Measurements from ENCODE around the gene ADD3.
"Not testable (repeated sequence)": the region's sequence is repeated elsewhere in the genome, so short reads cannot be mapped to it uniquely, and the experiment has no call there.

ADD3 gene

DNA sequence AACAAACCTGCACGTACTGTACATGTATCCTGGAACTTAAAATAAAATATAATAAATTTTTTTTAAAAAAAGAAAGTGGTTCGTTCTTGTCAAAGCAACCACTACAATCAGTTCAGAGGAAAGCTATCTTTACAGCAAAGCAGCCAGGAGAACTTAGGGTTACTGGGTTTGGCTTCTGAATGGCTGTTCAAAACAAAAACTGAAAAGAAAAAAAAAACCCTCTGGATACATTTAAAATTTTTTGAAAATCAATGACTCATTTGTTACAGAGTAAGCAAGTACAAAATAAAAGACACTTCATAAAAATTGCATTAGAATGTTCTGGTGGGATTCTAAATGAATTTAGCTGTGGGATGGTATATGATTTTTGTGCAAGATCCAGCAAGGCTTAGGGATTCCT lies 28.6 kb upstream of the ADD3 start:
- H3K9ac ChIP-seq (ENCODE audit: low read depth, low read length): no peak overlapping the region

DNA sequence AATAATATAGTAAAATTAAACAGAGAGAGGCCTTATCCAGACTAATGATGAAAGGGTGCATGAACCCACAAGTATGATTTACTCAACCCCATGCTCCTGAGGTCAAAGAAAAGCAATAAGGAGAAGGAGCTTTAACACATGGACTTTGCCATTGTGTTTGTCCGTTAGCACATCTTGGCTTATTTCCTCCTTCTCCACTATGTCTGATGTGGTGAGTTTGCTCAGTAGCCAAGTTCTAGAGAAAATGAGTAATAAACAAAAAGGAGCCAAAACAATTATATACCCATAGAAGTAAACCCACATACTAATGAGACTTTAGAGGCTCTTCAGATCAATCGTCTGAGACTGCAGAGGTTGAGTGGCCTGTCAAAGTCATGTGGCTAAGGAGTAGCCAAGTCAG lies 26.1 kb upstream of the ADD3 start:
- no peak overlapping the region for H3K9ac ChIP-seq (ENCODE audit: low read depth, low read length)
- no peaks in the 10 kb centered on the region for H3K27me3 ChIP-seq (ENCODE audit: control insufficient read depth, insufficient read depth, low read length)
- H3K4me3 ChIP-seq (ENCODE audit: low read depth, low read length): no peak overlapping the region
- H3K9me3 ChIP-seq (ENCODE audit: control insufficient read depth, insufficient read depth, low read length): no peaks in the 10 kb centered on the region
- H3K4me1 ChIP-seq (ENCODE audit: control insufficient read depth, insufficient read depth, low read length): peaks cover 6% of the 10 kb centered on the region
- no peaks in the 10 kb centered on the region for H3K36me3 ChIP-seq (ENCODE audit: control insufficient read depth, insufficient read depth, low read length)

More for the DNA sequence above, 28.6 kb upstream of the ADD3 start:
- Histone ChIP-seq H3K27me3 (ENCODE audit: control insufficient read depth, insufficient read depth, low read length) (no peaks in the 10 kb centered on the region), H3K4me3 (ENCODE audit: low read depth, low read length) (no peak overlapping the region), H3K9me3 (ENCODE audit: control insufficient read depth, insufficient read depth, low read length) (no peaks in the 10 kb centered on the region), H3K4me1 (ENCODE audit: control insufficient read depth, insufficient read depth, low read length) (peaks cover 6% of the 10 kb centered on the region), H3K36me3 (ENCODE audit: control insufficient read depth, insufficient read depth, low read length) (no peaks in the 10 kb centered on the region)

DNA sequence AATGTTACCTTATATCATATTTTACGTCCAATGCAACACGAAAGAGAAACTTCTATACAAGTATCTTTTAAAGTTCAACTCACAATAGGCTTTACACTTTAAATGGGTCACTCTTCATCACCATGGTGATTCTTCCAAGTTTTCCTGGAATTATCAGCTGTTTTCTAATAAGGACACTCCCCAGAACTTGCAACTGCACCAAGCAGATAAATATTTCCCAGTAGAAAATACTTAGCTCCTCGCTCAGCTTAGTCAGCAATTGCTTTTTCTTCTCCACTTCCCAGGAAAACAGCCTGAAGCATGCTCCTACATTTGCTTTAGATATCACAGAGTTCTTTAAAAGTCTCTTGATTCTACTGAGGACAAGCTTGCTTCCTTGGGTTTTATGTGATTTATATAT lies 25.7 kb upstream of the ADD3 start:
- Histone ChIP-seq H3K27me3 (ENCODE audit: control insufficient read depth, insufficient read depth, low read length) (no peaks in the 10 kb centered on the region), H3K4me1 (ENCODE audit: control insufficient read depth, insufficient read depth, low read length) (peaks cover 6% of the 10 kb centered on the region), H3K9ac (ENCODE audit: low read depth, low read length) (no peak overlapping the region), H3K9me3 (ENCODE audit: control insufficient read depth, insufficient read depth, low read length) (no peaks in the 10 kb centered on the region), H3K36me3 (ENCODE audit: control insufficient read depth, insufficient read depth, low read length) (no peaks in the 10 kb centered on the region), H3K4me3 (ENCODE audit: low read depth, low read length) (no peak overlapping the region)

DNA sequence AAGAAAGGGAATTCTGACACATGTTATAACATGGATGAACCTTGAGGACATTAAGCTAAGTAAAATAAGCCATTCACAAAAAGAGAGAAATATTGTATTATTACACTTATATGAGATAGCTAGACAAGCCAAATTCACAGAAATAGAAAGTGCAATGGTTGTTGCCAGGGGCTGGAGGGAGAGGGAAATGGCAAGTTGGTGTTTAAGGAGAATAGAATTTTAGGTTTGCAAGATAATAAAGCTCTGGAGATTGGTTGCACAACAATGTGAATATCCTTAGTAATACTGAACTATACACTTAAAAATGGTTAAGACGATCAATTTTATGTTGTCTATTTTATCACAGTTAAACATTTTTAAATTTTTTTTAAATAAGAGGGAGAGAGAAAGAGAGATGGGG lies 25.0 kb upstream of the ADD3 start:
- H3K27me3 ChIP-seq (ENCODE audit: control insufficient read depth, insufficient read depth, low read length): no peaks in the 10 kb centered on the region
- peaks cover 6% of the 10 kb centered on the region for H3K4me1 ChIP-seq (ENCODE audit: control insufficient read depth, insufficient read depth, low read length)
- H3K9me3 ChIP-seq (ENCODE audit: control insufficient read depth, insufficient read depth, low read length): no peaks in the 10 kb centered on the region
- H3K4me3 ChIP-seq (ENCODE audit: low read depth, low read length): no peak overlapping the region
- no peaks in the 10 kb centered on the region for H3K36me3 ChIP-seq (ENCODE audit: control insufficient read depth, insufficient read depth, low read length)
- H3K9ac ChIP-seq (ENCODE audit: low read depth, low read length): no peak overlapping the region

DNA sequence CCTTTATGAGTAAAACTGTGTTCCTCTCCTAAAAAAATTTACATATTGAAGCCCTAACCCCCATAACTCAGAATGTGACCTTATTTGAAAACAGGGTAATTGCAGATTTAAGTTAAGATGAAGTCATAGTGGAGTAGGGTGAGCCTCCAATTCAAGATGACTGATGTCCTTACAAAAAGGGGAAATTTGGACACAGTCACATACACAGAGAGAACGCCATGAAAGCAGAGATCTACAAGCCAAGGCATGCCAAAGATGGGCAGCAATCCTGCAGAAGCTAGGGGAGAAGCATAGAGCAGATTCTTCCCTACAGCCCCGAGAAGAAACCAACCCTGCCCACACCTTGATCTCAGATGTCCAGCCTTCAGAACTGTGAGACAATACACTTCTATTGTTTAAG lies 23.8 kb upstream of the ADD3 start:
- H3K4me1 ChIP-seq (ENCODE audit: control insufficient read depth, insufficient read depth, low read length): no peaks in the 10 kb centered on the region
- no peaks in the 10 kb centered on the region for H3K36me3 ChIP-seq (ENCODE audit: control insufficient read depth, insufficient read depth, low read length)
- no peak overlapping the region for H3K9ac ChIP-seq (ENCODE audit: low read depth, low read length)
- no peaks in the 10 kb centered on the region for H3K9me3 ChIP-seq (ENCODE audit: control insufficient read depth, insufficient read depth, low read length)
- H3K27me3 ChIP-seq (ENCODE audit: control insufficient read depth, insufficient read depth, low read length): no peaks in the 10 kb centered on the region
- H3K4me3 ChIP-seq (ENCODE audit: low read depth, low read length): no peak overlapping the region

DNA sequence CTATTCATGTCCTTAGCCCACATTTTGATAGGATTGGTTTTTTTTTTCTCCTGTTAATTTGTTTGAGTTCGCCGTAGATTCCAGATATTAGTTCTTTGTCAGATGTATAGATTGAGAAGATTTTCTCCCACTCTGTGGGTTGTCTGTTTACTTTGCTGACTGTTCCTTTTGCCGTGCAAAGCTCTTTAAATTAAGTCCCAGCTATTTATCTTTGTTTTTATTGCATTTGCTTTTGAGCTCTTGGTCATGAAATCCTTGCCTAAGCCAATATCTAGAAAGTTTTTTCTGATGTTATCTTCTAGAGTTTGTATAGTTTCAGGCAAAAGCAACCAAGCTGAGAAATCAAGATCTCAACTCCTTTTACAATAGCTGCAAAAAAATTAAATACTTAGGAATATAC lies 22.0 kb upstream of the ADD3 start:
- not testable (repeated sequence) for H3K4me3 ChIP-seq (ENCODE audit: low read depth, low read length); H3K36me3 ChIP-seq (ENCODE audit: control insufficient read depth, insufficient read depth, low read length); H3K9ac ChIP-seq (ENCODE audit: low read depth, low read length); H3K27me3 ChIP-seq (ENCODE audit: control insufficient read depth, insufficient read depth, low read length); H3K9me3 ChIP-seq (ENCODE audit: control insufficient read depth, insufficient read depth, low read length); H3K4me1 ChIP-seq (ENCODE audit: control insufficient read depth, insufficient read depth, low read length)

DNA sequence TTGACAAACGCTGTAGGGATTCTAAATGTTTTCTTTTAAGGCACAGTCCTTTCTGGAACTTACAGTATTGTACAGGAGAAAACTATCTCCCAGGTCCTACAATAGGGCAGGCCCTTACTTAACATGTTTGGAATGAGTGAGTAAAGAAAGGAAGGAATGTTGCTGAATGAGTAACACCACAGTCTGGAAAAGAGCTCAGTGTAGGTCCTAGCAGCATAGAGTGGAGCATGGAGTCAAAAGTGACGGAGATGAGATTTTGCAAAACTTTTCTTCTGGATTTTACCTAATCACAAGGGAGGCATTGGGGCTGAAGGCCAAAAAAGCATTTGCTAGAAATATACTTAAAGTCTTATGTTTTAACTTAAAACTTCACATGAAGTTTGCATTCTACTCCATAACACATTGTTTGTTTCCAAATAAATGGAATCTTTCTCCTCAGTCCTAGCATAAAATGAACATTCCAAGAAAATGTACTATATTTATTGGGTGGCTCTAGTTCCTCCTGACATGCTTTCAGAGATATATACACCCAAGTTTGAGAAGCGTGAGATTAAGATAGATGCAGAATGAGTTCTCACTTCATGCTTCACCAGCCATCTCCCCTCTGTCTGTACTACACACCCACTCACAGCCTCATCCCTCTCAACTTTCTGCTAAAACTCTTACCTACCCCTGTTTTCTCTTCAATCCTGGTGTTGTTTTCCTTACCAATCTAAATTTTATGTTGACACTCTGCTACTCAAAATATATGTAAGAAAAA lies 20.2 kb upstream of the ADD3 start:
- H3K4me3 ChIP-seq (ENCODE audit: low read depth, low read length): no peak overlapping the region
- no peak overlapping the region for H3K9ac ChIP-seq (ENCODE audit: low read depth, low read length)
- no peaks in the 10 kb centered on the region for H3K4me1 ChIP-seq (ENCODE audit: control insufficient read depth, insufficient read depth, low read length)
- H3K36me3 ChIP-seq (ENCODE audit: control insufficient read depth, insufficient read depth, low read length): no peaks in the 10 kb centered on the region
- H3K27me3 ChIP-seq (ENCODE audit: control insufficient read depth, insufficient read depth, low read length): no peaks in the 10 kb centered on the region
- no peaks in the 10 kb centered on the region for H3K9me3 ChIP-seq (ENCODE audit: control insufficient read depth, insufficient read depth, low read length)

DNA sequence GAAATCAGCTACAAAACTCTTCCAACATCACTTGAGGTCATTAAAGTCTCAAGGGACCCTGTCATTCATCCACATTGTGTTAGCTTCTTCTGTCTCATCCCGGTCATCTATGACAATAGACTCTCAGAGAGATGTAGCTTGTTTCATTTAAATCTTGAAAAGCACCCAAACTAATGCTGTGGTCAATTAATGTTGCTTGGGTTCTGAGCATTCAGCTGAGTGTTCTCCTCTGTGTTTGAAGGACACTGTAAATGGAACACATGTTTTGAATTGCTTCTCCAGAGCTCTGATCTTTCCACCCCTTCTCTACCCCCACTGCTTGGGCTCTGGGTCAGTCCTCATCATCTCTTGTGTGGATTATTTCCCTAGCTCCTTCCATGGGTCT lies 19.6 kb upstream of the ADD3 start:
- no peaks in the 10 kb centered on the region for H3K9me3 ChIP-seq (ENCODE audit: control insufficient read depth, insufficient read depth, low read length)
- H3K36me3 ChIP-seq (ENCODE audit: control insufficient read depth, insufficient read depth, low read length): no peaks in the 10 kb centered on the region
- no peaks in the 10 kb centered on the region for H3K27me3 ChIP-seq (ENCODE audit: control insufficient read depth, insufficient read depth, low read length)
- no peak overlapping the region for H3K9ac ChIP-seq (ENCODE audit: low read depth, low read length)
- H3K4me3 ChIP-seq (ENCODE audit: low read depth, low read length): no peak overlapping the region
- H3K4me1 ChIP-seq (ENCODE audit: control insufficient read depth, insufficient read depth, low read length): no peaks in the 10 kb centered on the region

DNA sequence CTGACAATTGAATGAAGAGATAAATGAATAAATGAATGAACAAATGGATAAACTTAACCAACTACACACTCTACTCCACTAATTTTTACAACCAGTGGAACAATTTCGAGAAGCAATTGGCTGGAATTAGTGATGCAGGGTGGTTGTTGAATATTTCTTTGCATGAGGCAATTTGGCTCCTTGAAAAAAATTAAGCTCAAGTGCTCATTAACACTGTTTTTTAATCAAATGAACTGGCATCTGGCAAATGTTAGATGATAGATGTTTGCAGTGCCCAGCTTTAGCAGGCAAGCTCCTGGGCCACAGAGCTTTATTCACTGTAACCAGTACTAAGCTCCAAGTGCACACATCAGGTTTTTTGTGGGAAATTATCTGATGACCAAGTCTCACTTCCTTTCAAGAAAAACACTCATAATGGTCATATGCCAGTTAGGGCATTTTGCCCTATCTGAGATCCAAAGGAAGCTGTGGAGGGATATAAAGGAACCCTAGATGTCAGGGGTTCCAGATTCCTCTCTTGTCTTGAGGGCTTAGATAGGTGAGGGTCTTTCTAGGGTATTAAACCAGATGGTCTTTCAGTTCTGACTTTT lies 16.4 kb upstream of the ADD3 start:
- H3K9me3 ChIP-seq (ENCODE audit: control insufficient read depth, insufficient read depth, low read length): no peaks in the 10 kb centered on the region
- no peaks in the 10 kb centered on the region for H3K36me3 ChIP-seq (ENCODE audit: control insufficient read depth, insufficient read depth, low read length)
- H3K4me3 ChIP-seq (ENCODE audit: low read depth, low read length): no peak overlapping the region
- H3K9ac ChIP-seq (ENCODE audit: low read depth, low read length): no peak overlapping the region
- H3K4me1 ChIP-seq (ENCODE audit: control insufficient read depth, insufficient read depth, low read length): no peaks in the 10 kb centered on the region
- H3K27me3 ChIP-seq (ENCODE audit: control insufficient read depth, insufficient read depth, low read length): no peaks in the 10 kb centered on the region

DNA sequence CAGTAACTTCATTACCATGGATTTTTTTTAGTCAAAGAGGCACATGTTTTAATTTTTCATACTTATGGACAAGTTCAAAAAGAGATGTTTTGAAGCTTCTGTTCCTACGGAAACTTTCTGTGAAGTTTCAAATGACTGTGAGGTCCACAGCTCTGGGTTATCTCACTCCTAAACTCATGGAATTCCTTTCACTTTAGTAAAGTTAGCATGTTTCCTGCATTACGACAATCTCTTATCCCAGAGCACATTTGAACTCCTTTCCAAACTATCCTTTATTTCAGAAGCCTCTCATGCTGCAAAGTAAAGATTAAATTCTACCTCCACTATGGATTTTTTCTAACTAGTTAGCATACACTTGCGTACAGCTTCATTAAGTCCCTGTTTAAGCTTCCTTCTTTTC lies 15.3 kb upstream of the ADD3 start:
- H3K36me3 ChIP-seq (ENCODE audit: control insufficient read depth, insufficient read depth, low read length): no peaks in the 10 kb centered on the region

DNA sequence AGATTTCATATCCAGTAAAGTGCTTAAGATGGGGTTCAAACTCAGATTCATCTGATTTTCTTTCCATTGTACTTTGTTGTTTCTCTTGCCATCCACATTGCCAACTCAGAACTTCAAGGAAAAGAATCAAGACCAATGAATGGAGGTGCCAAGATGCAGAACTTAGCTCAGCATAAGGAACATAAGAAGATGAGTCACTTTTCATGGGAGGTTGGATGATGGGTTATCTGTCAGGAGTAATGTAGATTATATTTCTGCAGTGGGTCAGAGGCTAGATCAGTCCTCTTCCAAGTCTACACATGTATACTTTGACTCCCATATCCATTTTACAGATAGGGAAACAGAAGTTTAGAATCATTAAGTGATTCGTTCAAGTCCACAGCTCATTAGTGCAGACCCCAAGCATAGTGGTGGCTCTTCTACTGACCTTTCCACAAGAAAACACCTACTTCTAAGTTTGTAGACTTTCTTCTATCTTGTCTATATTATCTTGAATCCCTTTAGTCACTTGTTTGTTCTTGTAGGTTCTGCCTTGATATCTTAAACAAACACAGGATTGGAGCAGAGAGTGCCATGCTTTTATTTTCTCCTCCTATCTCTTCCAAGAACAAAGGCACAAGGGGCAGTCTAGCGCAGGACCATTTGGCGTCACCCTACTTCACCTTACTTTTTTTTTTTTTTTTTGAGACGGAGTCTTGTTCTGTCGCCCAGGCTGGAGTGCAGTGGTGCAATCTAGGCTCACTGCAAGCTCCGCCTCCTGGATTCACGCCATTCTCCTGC lies 14.0 kb upstream of the ADD3 start:
- no peaks in the 10 kb centered on the region for H3K36me3 ChIP-seq (ENCODE audit: control insufficient read depth, insufficient read depth, low read length)
- H3K4me1 ChIP-seq (ENCODE audit: control insufficient read depth, insufficient read depth, low read length): peaks cover 4% of the 10 kb centered on the region
- H3K9ac ChIP-seq (ENCODE audit: low read depth, low read length): no peak overlapping the region
- H3K27me3 ChIP-seq (ENCODE audit: control insufficient read depth, insufficient read depth, low read length): no peaks in the 10 kb centered on the region
- no peaks in the 10 kb centered on the region for H3K9me3 ChIP-seq (ENCODE audit: control insufficient read depth, insufficient read depth, low read length)
- H3K4me3 ChIP-seq (ENCODE audit: low read depth, low read length): no peak overlapping the region

More for the DNA sequence above, 15.3 kb upstream of the ADD3 start:
- Histone ChIP-seq H3K9me3 (ENCODE audit: control insufficient read depth, insufficient read depth, low read length) (no peaks in the 10 kb centered on the region), H3K27me3 (ENCODE audit: control insufficient read depth, insufficient read depth, low read length) (no peaks in the 10 kb centered on the region), H3K4me3 (ENCODE audit: low read depth, low read length) (no peak overlapping the region), H3K4me1 (ENCODE audit: control insufficient read depth, insufficient read depth, low read length) (no peaks in the 10 kb centered on the region), H3K9ac (ENCODE audit: low read depth, low read length) (no peak overlapping the region)

Measured in iPS-15b (cell line).